IPS-15b (cell line): Measurements from ENCODE around the gene ASPA.
"Not testable (repeated sequence)": the region's sequence is repeated elsewhere in the genome, so short reads cannot be mapped to it uniquely, and the experiment has no call there.

Experiments used
- H3K27me3 ChIP-seq: one replicate; pipeline ENCODE4 v1.6.1; 2013; ENCODE audit warnings: low read length; ENCODE audit not compliant: control insufficient read depth, insufficient read depth
- H3K36me3 ChIP-seq: one replicate; pipeline ENCODE4 v1.6.1; 2013; ENCODE audit warnings: low read length; ENCODE audit not compliant: control insufficient read depth, insufficient read depth
- H3K4me1 ChIP-seq: one replicate; pipeline ENCODE4 v1.6.1; 2013; ENCODE audit warnings: mild to moderate bottlenecking, low read length; ENCODE audit not compliant: control insufficient read depth, insufficient read depth
- H3K4me3 ChIP-seq: one replicate; pipeline ENCODE4 v1.5.1; 2013; ENCODE audit warnings: low read depth, low read length
- H3K9ac ChIP-seq: one replicate; pipeline ENCODE4 v1.6.1; 2013; ENCODE audit warnings: low read depth, mild to moderate bottlenecking, low read length
- H3K9me3 ChIP-seq: one replicate; pipeline ENCODE4 v1.6.1; 2013; ENCODE audit warnings: mild to moderate bottlenecking, low read length; ENCODE audit not compliant: control insufficient read depth, insufficient read depth

Gene ASPA

DNA sequence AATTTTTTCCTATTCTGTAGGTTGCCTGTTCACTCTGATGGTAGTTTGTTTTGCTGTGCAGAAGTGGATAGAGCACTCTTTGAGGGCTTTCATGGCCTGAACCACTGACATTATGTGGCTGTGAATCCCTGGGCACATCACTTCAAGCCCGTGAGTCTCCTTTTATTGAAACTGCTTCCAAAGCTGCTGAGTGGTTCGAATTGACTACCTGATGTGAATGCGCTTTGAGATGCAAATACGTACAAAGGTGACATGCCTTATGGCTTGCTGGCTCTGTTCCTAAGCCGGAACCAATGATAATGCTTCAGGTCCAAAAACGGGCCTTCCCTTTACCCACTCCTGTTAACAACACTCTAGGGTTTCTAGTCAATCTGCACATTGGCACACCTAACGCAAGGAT is 34.3 kb downstream of the ASPA start:
- Histone ChIP-seq H3K4me1 (peaks cover 19% of the 10 kb centered on the region), H3K9ac (no peak overlapping the region), H3K27me3 (no peaks in the 10 kb centered on the region), H3K9me3 (no peaks in the 10 kb centered on the region), H3K36me3 (no peaks in the 10 kb centered on the region), H3K4me3 (no peak overlapping the region)

DNA sequence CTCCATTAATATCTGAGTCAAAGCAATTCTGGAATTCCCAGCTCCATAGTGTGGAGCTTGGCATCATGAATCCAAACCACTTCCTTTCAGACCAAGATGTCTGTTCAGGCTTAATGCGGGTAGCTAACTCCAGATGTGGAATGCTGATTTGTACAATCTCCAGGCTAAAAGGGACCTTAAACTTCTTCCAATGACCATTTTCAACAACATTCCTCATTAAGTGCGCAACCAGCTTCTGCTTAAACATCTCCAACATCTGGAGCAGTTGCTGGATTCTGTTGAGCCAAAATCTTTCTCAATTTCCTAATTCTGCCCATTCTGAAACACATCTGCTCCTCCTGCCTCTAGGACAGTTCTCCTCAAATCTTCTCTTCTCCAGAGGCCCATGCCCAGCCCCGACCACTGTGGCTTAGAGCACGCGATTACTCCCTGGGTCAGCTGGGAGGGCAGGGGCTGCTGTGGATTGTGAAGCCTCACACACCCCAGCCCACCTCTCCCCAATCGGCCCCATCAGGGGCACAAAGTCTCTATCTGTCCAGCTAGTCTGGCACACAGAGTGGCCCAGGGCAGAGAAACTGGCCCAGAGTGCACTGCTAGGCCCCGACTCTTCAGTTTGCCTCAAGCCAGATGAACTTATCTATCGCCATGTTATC is 36.2 kb downstream of the ASPA start:
- no peaks in the 10 kb centered on the region for H3K9me3 ChIP-seq
- H3K4me3 ChIP-seq: no peak overlapping the region
- no peaks in the 10 kb centered on the region for H3K27me3 ChIP-seq
- H3K9ac ChIP-seq: no peak overlapping the region
- H3K36me3 ChIP-seq: no peaks in the 10 kb centered on the region
- H3K4me1 ChIP-seq: peaks cover 19% of the 10 kb centered on the region

DNA sequence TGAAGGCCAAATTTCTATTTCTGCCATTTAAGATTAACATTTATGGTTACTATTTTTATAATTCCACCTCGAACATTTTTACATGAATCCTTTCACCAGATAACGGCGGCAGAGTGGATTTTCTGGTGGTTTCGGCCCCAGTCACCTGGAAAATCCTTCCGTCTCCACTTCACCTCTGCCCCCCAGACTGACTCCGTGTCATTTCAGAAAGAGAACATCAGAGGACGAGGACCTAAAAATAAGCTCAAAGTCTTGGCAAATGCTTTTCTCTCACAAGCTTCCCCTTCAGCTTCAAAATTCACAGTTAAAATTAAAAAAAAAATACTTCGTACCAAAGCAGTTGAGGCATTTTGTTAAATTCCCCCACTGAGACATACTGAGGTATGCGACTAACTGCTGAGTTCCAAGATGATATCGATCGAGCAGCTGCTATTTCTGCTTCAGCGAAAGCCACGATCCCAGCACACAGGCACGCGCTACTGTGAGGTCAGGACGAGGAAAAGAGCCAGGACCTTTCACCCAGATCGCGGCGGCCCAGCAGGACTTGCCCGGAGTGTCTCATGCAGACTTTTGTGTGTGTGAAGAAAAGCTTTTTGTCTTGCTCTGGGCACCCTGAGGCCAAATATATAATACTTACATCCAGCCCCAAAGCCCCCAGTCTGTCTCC is 36.8 kb downstream of the ASPA start:
- H3K9ac ChIP-seq: no peak overlapping the region
- peaks cover 19% of the 10 kb centered on the region for H3K4me1 ChIP-seq
- H3K9me3 ChIP-seq: no peaks in the 10 kb centered on the region
- H3K4me3 ChIP-seq: no peak overlapping the region
- no peaks in the 10 kb centered on the region for H3K27me3 ChIP-seq
- no peaks in the 10 kb centered on the region for H3K36me3 ChIP-seq

DNA sequence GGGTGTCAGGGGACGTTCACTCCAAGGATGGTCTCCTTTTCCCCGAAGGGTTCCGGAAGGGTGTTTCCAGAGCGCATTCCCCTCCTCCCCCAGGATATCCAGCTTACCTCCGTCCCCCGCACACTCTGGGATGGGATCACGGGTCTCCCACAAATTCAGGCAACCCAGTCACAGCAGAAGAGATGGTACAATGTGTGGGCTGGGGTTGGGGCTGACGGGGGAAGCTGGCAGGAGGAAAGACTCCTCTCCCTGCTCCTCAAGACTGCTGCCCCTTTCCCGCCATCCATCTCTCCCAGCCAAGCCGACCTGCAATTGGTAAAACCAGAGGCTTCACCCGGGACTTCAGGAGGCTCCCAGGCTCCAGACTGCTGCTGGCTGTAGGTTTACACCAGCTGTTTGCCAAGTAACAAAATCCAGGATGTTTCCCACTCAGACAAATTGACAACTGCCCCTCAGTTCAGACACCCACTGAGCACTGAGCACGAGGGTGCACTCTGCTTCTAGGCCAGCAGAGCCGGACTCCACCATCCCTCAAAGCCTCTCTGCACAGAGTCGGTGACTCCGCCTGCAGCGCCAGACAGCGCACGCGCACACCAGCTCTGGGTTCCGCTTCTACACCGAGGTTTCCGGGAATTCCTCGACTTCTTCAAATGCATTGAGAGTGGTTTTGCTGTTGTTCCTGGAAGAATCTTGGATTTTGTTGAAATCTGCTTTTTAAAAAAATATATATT is 37.7 kb downstream of the ASPA start:
- H3K27me3 ChIP-seq: no peaks in the 10 kb centered on the region
- no peak overlapping the region for H3K9ac ChIP-seq
- no peak overlapping the region for H3K4me3 ChIP-seq
- H3K36me3 ChIP-seq: no peaks in the 10 kb centered on the region
- no peaks in the 10 kb centered on the region for H3K9me3 ChIP-seq
- H3K4me1 ChIP-seq: peaks cover 19% of the 10 kb centered on the region

GRCh38 chr17:3514167-3514566 is 38.4 kb downstream of the ASPA start:
- not testable (repeated sequence) for H3K9ac ChIP-seq, H3K4me3 ChIP-seq, H3K36me3 ChIP-seq, H3K27me3 ChIP-seq, H3K9me3 ChIP-seq
- H3K4me1 ChIP-seq: peaks cover 19% of the 10 kb centered on the region

GRCh38 chr17:3514873-3515272 is 39.1 kb downstream of the ASPA start:
- H3K36me3 ChIP-seq: no peaks in the 10 kb centered on the region
- peaks cover 19% of the 10 kb centered on the region for H3K4me1 ChIP-seq
- H3K27me3 ChIP-seq: no peaks in the 10 kb centered on the region
- no peaks in the 10 kb centered on the region for H3K9me3 ChIP-seq
- no peak overlapping the region for H3K4me3 ChIP-seq
- no peak overlapping the region for H3K9ac ChIP-seq

DNA sequence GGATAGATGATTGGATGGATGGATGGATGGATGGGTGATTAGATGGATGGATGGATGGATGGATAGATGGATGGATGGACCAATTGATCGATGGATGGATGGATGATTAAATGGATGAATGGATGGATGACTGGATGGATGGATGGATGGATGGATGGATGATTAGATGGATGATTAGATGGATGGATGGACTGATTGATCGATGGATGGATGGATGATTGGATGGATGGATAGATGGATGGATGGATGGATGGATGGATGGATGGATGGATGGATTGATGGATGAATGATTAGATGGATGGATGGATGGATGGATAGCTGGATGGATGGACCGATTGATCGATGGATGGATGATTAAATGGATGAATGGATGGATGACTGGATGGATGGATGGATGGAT is 43.7 kb downstream of the ASPA start:
- H3K9ac ChIP-seq: not testable (repeated sequence)

DNA sequence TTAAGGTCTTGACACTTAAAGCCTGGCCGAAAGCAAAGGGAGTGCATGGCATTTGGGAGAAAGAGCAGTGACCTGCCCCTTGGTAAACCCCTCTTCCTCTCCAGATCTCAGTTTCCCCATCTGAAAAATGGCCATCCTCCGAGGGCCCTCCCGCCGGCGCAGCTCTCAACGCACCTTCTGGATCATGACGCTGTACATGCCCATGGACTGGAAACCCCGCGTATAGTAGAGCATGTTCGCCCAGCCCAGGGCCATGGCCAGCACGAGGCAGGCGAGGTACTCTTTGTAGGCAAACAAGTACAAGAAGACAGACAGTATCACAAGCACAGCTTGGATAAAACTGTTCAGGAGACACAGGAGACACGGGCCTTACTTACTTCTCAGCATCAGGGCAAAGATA is 48.2 kb downstream of the ASPA start:
- H3K9ac ChIP-seq: no peak overlapping the region
- H3K27me3 ChIP-seq: no peaks in the 10 kb centered on the region
- H3K9me3 ChIP-seq: no peaks in the 10 kb centered on the region
- H3K4me3 ChIP-seq: no peak overlapping the region
- no peaks in the 10 kb centered on the region for H3K36me3 ChIP-seq
- no peaks in the 10 kb centered on the region for H3K4me1 ChIP-seq

More for the DNA sequence above, 43.7 kb downstream of the ASPA start:
- H3K4me3 ChIP-seq, H3K27me3 ChIP-seq, H3K4me1 ChIP-seq, H3K9me3 ChIP-seq, H3K36me3 ChIP-seq: not testable (repeated sequence)

DNA sequence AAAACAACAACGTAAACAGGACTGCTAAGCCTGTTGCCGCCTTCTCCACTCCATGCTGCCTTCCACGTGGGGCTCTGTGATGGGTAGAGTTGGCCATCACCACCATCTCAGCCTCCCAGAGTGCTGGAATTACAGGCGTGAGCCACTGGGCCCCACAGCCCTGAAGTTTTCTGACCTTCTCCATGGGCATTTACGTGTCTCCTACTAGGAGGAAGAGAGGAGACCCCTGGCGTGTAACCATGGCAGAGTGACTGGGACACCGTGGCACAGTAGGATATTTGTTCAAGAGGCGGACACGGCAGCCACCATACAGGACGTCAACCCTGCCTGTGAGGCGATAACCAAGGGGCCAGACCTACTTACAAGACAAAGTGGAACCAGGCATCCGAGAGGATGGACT is 50.7 kb downstream of the ASPA start:
- H3K4me1 ChIP-seq: peaks cover 6% of the 10 kb centered on the region
- no peak overlapping the region for H3K9ac ChIP-seq
- H3K4me3 ChIP-seq: no peak overlapping the region
- H3K36me3 ChIP-seq: no peaks in the 10 kb centered on the region
- H3K27me3 ChIP-seq: no peaks in the 10 kb centered on the region
- no peaks in the 10 kb centered on the region for H3K9me3 ChIP-seq

- peaks cover 6% of the 10 kb centered on the region for H3K4me1 ChIP-seq
- H3K9ac ChIP-seq: no peak overlapping the region
- no peaks in the 10 kb centered on the region for H3K36me3 ChIP-seq
- H3K4me3 ChIP-seq: no peak overlapping the region
- no peaks in the 10 kb centered on the region for H3K27me3 ChIP-seq
- H3K9me3 ChIP-seq: no peaks in the 10 kb centered on the region
Observed at GRCh38 chr17:3526971-3527370, 51.2 kb downstream of the ASPA start.

GRCh38 chr17:3527468-3527867 is 51.7 kb downstream of the ASPA start:
- H3K9ac ChIP-seq: no peak overlapping the region

DNA sequence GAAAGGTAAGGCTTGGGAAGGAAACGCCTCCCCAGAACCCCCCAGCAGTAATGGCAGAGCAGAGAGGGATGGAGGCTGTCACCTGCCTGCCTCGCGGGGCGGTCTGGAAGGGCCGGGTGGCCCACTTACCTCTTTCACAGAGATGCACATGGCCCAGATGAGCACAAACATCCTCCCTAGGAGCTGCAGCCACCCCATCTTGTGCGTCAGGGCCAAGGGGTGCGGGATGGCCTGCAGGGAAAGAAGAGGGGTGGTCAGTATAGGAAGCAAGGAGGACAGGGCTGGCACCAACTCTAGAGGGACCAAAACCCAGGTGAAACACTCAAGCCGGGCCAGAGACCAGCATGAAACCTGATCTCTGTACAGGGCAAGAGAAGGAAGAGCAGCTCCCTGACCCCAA is 52.1 kb downstream of the ASPA start:
- H3K4me1 ChIP-seq: peaks cover 6% of the 10 kb centered on the region
- H3K4me3 ChIP-seq: no peak overlapping the region
- no peaks in the 10 kb centered on the region for H3K9me3 ChIP-seq
- no peak overlapping the region for H3K9ac ChIP-seq
- no peaks in the 10 kb centered on the region for H3K36me3 ChIP-seq
- no peaks in the 10 kb centered on the region for H3K27me3 ChIP-seq

More at GRCh38 chr17:3527468-3527867, 51.7 kb downstream of the ASPA start:
- H3K4me1 ChIP-seq: peaks cover 6% of the 10 kb centered on the region
- no peaks in the 10 kb centered on the region for H3K36me3 ChIP-seq
- H3K9me3 ChIP-seq: no peaks in the 10 kb centered on the region
- no peaks in the 10 kb centered on the region for H3K27me3 ChIP-seq
- H3K4me3 ChIP-seq: no peak overlapping the region
